NCI-H1092 treated with DMSO at 0.1 percent for 48 hours (cell line): ENCODE results near the gene TEX22.
"Not testable (repeated sequence)": the region's sequence is repeated elsewhere in the genome, so short reads cannot be mapped to it uniquely, and the experiment has no call there.

Source experiments
- DNase-seq: peaks from one replicate; lab custom pipeline; 2025; lab: John Stamatoyannopoulos, UW

TEX22 gene, protein sequence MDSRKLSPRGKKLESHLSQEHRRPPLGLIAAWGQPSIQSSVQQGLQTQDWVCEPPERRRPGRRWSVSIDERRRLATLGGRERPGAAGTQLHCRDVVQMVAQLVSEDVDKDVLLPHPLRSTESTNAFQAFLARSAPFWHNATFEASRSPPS

DNA sequence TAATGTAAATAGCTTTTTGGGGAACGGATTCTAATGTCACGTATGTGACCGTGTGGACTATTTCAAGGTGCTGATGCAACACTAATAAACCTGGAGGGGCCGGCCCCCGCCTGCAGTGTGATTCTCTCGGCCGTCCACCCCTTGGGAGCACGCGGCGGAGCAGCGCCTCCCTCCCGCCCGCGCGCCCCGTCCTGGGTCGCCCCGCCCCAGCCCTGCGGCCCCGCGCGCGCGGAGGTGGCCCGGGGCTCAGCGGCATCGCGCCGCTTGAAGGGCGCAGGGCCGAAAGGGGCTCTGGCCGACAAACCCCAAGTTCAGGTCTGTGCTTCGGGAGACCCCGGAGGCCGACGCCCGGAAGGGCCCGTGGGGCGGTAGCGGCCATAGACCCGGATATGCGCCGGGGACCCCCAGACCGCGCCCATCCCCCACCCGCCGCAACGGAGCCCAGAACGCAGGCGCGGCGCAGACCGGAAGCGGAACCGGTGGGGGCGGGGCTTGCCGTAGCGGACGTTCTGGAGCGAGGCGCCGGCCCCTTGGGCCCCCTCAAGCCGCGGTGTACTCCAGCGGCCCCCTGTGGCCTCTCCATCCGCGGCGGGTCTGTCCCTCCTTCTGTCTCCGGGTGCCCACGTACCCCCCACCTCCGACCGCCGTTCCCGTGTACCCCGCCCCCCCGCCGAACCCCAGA, at the start of gene TEX22:
Gene TEX22 (plus strand): TSS at position 495 of the 682 bp plus-strand sequence. CDS start 803 bp downstream, outside the sequence.
- peak; percentile 92 for DNase-seq

DNA sequence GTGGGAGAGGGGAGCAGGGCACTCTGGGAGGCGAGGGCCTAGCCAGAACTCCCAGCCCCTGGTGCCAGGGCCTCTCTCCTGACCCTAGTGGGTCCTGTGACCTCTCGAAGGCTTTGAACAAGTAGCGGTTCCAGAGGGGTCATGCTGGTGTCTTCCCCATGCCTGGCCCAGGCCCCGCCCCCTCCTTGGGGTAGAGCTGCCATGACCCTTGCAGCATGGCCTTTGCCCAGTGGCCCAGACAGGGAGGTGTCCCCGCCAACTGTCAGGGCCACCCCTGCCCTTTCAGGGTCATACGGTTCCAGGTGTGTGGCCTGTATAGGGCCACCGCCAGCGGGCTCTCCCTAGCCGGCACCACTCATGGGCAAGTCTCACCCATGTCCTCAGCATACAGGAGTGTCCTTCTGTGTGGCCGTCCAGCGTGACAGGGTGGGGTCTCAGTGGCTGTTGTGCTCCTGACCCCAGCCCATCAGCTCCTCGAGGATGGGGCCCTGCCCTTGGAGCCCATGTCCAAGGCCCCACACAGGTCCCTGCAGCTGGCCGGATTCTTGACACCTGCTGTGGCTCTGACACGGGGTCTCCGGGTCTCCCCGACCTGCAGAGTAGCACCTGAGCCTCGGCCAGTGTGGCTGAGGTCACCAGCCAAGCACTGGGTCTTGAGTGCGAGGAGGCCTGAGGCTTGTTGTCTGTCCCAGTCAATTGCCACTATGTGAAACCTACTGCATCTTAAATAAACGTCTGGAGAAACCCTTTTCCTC, 49.2 kb upstream of the TEX22 start:
- no peak for DNase-seq

DNA sequence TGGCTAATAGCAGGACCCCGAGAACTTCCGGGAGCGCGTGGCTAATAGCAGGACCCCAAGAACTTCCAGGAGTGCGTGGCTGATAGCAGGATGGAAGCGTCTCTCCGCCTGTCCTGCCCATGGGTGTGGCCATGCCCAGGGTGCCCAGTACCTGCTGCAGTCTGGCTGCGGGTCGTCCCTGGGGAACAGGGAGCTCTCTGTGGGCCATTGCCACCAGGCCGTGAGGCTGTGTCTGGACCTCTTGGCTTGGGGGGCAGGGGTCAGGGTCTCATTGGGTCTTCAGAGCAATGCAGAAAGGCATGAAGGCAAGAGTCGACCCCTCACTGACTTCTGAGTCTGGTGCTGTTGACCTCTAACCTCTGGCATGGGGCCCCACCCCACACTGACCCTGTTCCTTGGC, 48.3 kb upstream of the TEX22 start:
- DNase-seq, result no peak

DNA sequence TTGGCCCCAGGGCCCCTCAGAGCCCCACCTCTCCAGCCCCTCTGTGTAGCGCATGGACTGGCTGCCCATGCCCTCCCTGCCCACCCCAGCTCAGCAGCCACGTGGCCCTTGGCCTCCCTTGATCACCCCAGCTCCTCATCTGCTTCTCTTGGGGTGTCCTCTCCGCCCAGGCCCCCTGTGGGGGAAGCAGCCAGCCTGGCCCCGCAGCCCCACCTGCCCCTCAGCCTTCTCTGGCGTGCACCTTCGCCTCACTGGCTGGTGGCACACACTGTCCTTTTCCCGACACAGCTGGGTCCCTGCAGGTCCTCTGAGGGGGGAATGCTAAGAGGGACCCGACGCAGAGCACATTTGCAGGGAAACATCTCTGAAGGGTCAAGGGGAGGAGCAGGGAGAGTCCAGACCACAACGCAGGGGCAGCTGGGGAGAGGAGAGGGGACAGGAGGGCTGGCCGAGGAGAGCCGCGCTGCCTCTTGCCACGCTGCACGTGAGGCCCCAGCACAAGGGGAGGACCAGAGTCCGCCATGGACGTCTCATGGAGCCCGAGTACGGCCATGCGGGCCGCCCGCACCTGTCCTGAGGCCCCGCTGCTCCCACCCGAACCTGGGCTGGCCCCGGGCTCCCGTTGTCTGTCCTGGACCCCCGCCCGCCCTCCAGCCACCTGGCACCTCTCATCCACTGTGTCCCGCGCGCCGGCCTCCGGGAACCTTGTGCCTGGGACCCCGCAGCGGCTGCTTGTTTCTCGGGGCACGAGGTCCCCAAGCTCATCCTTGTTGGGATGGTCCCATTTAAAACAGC, 47.7 kb upstream of the TEX22 start:
- DNase-seq, result no peak

DNA sequence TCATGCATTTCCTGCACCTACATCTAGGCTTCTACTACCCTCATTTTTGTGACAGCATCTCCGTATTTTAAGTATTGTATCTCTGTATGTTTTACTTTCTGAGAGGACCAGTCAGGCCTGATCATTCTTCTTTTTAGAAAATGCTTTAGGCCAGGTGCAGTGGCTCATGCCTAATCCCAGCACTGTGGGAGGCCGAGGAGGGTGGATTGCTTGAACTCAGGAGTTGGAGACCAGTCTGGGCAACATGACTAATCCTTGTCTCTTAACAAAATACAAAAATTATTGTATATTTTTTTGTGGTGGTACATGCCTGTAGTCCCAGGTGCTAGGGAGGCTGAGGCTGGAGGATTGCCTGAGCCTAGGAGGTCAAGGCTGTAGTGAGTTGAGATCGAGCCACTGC, 46.9 kb upstream of the TEX22 start:
- no peak for DNase-seq

DNA sequence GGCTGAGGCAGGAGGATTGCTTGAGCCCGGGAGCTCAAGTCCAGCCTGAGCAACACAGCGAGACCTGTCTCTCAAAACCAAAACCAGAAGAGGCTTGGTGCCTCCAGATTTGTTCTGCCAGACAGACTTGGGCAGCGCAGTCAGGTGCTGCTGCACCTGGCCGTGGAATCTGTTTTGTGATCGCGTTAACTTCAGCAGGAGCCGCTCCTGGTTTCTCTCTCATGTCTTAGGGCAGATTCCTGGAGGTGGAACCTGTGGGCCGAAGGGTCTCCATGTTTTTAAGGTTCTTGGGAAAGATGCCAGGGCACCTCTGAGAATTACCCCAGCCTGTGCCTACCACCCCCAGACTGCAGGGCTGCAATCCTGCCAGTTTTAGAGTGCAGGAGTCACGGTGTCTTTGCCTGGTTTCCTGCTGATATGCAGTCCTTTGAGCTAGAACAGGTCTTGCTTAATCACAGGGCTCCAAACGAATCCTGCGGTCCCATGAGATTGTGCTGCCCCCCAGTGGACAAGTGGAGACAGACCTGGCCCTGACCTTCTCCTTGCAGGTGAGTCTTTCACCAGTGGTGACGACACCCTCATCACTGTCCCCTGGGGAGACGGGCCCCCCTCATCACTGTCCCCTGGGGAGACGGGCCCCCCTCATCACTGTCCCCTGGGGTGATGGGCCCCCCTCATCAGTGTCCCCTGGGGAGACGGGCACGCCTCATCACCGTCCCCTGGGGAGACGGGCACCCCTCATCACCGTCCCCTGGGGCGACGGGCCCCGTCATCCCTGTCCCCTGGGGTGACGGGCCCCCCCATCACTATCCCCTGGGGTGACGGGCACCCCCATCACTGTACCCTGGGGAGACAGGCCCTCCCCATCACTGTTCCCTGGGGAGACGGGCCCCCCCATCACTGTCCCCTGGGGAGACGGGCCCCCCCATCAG, 46.2 kb upstream of the TEX22 start:
- DNase-seq, result peak; percentile 84

DNA sequence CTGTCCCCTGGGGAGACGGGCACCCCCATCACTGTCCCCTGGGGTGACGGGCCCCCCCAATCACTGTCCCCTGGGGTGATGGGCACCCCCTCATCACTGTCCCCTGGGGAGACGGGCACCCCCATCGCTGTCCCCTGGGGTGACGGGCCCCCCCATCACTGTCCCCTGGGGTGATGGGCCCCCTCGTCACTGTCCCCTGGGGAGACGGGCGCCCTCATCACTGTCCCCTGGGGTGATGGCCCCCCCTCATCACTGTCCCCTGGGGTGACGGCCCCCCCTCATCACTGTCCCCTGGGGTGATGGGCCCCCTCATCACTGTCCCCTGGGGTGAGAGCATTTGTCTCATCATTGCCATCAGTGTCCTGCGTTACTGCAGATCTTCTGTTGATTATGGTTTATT, 45.2 kb upstream of the TEX22 start:
- DNase-seq, result no peak

DNA sequence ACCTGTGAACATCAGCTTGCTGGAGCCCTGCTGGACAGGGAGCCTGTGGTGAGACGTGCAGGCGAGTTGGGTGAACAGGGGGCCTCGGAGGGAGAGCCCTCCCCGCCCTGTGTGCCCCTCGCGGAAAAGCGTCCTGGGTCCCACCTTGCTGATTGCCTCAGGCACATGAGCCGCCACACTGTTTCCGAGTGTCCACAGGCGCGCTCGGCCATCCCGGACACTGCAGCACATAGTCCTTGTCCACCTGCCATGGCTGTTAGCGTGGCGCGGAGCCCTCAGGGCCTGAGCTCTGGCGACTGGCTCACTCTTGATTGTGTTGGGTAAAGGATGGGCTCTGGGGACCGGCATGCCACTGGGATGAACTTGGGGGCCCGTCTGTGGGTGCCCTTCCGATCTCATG, 43.8 kb upstream of the TEX22 start:
- DNase-seq, result no peak

DNA sequence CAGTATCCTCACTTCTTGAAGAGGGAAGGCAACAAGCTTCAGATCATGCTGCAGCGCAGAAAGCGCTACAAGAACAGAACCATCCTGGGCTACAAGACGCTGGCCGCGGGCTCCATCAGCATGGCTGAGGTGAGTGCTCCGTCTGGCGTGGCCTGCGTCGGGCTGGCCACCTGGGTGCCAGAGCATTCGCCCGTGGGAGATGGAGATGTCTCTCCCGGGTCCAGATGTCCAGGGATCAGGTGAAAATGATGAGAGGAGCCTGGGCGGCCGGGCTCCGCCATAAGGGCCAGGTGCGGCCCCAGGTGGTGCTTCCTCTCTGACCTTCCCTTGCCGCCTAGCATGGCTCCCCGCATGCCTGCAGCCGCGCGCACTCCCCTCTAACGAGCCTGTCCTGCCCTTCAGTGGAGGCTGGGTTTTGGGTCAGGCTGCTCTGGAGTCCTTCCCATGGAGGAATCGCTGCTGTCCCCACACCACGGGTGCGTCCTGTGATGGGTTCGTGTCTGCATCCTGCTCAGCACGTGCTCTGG, 43.2 kb upstream of the TEX22 start:
- no peak for DNase-seq

DNA sequence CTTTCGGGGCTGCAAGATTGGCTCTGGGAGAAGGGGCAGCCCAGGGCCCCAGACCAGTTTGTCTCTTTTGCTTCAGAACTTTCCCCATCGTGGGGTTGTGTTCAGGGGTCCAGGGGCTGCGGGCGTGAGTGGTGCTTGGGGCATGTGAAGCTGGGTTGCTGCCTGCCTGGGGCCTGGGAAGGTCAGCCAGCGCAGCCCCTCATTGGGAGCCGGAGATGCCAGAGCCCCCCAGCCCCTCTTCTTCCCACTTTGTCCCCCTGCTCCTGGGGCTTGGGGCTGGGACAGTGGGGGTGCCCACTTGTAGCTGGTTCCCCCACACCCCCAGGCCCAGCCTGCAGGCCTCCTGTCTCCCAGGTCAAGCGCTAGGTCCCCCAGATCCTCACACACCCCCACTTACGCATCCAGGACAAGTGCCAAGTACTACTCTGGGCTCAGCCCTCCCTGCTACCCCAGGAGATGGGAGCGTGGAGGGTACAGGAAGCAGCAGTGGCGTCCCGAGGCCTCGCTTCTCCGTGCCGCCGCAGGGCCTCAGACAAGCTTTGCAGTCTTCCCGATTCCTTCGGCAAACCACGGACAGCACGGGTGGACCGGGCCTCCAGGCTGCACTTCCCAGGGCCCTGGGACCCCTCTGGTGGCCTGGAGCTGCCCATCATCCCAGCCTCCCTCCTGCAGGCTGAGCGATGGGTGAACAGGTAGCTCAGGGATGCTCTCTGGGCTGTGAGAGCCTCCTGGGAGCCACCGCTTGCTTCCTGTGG, 42.3 kb upstream of the TEX22 start:
- DNase-seq, result no peak

DNA sequence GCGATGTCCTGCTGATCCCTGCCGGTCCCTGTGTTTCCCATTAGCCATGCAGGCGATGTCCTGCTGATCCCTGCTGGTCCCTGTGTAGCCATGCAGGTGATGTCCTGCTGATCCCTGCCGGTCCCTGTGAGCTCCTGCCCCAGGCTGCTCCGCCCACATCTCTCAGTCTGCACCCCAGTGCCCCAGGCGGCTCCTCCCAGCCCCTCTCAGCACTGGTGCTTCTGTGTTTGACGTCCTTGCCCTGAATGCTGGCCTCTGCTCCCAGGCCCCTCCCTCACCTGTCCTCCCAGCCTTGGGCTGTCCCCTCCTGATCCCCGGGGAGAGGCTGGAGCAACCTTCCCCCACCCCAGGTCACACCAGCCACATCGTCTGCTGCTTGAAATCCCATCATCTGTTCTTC, 41.4 kb upstream of the TEX22 start:
- no peak for DNase-seq

DNA sequence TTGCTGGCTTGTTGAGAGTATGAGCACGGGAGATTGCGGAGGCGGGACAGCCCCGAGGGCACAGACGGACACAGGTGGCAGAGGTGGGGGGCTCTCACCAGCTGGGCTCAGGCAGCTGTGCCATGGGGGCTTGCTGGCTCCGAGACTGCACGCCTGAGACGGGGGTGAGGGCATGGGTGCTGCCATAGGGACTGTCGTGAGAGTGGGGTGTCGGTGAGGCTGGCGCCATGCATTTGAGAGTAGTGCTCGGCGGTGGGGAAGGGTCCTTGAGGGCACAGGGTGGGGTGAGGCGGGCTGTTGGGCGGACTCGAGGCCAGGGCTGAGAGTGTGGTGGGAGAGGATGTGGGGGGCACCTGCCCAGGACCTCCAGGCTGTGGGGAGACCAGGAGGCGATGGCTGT, 40.7 kb upstream of the TEX22 start:
- DNase-seq, result no peak

DNA sequence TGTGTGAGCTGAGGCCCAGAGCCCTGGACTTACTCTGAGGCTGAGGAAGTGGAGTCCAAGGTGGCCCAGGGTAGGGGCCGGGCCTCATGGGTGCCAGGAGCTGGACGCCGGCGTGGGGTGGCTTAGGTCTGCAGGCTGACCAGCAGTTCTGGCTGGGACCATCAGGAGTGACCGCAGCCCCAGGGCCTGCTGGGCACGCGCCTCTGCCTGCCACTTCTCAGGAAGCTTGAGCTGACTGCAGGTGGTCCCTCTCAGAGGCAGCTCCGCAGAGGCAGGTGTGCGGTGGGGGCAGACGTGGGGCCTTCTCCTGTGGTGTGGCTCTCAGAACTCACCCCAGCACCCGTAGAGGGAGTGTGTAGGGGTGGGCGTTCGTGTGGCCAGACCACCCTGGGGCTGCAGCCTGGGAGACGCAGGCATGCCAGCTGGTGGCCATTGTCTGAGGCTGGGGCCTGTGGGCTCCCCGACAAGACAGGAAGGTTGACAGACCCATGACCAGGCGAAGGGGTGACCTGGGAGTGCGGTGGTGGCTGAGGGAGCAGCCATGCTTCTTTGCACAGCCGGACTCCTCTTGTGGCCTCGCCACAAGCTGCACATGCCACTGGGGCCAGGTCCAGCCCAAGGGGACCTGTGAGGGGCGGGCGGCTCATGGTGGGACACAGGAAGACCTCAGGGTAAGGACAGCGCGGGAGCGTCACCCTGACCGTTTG, 40.0 kb upstream of the TEX22 start:
- DNase-seq, result no peak

DNA sequence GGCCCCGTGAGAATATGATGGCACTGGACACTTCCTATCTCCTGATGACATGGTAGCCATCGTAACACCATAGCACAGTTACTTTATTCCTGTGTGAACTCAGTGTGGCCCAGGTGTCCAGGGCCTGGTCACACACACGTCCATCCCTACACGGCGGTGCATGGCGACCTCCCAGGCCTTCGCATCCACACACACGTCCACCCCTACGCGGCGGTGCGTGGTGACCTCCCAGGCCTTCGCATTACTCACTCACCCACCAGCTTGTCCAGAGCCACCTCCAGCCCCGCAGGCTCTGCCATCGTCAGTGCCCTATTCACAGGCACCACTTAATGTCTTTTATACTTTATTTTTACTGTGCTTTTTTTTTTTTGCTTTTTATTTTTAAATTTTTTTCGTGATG, 39.4 kb upstream of the TEX22 start:
- no peak for DNase-seq

DNA sequence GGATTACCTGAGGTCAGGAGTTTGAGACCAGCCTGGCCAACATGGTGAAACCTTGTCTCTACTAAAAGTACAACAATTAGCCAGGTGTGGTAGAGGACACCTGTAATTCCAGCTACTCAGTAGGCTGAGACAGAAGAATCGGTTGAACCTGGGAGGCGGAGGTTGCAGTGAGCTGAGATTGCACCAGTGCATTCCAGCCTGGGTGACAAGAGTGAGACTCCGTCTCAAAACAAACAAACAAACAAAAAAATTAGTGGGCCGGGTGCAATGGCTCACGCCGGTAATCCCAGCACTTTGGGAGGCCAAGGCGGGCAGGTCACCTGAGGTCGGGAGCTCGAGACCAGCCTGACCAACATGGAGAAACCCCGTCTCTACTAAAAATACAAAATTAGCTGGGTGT, 36.9 kb upstream of the TEX22 start:
- DNase-seq, result not testable (repeated sequence)

DNA sequence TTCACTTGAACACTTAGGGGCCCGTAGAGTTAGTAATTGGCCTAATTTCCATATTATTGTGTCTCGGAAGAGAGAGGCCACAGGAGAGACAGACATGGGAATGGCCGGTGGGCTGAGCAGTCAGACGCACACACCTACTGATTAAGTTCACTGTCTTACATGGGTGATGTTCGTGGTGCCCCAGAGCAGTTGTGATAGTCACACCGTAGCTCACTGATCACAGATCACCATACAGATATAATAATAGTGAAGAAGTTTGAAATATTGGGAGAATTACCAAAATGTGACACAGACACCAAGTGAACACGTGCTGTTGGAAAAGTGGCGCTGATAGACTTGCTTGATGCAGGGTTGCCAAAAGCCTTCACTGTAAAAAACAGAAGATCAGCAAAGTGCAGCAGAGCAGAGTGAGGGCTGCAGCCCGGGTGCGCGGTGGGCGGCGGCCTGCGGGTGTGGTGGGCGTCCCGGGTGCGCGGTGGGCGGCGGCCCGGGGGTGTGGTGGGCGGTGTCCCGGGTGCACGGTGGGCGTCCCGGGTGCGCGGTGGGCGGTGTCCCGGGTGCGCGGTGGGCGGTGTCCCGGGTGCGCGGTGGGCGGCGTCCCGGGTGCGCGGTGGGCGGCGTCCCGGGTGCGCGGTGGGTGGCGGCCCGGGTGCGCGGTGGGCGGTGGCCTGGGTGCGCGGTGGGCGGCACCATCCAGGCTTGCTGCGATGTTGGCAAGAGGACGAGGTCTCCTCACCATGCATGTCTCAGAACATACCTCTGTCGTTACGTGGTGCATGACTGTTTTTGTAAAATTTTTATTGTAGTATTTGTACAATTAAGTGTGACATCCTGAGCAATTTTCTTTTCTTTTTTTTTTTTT, 34.3 kb upstream of the TEX22 start:
- DNase-seq, result no peak

DNA sequence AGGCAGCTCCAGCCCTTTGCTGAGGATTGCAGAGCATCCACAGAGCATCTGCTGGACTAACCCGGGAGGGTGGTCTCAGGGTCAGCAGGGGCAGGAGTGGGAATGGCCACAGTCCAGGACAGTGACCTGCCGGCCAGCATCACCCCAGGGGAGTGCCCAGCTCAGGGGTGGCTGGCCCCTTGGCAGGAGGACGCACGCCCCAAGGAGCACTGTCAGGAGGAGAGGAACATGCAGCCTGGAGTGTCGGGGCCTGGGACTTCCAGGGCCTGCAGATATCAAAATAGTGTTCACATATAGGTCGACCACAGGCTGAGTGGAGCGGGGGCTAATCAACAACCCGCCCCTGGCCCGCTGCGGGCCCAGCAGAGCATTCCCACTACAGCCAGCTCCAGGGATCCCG, 33.2 kb upstream of the TEX22 start:
- DNase-seq, result no peak

DNA sequence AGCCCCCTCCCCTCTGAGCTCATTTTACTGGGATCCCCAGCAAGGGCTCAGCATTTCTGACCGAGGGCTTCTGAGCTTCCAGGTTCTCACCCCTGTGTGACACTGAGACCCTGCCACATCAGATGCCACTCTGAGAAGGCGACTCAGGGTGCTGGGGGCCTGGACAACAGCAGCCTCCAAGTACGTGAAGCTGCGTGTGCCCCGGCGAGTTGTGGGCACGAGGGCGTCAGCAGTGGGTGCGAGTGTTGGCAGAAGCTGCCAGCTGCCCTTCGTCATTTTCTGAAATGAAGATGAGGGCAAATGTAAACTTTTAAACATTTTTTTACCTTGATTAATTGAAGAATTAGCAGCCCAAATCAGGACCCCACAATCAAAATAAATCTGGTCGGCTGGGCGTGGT, 32.7 kb upstream of the TEX22 start:
- DNase-seq, result no peak
